Stimulated activated CD8-positive, alpha-beta memory T cell treated with anti-CD3 and anti-CD28 coated beads, Interleukin-2, amount 100 ng/mL, for 1 hour (primary cell): Measurements from ENCODE around the gene CYP2J2.
"Not testable (repeated sequence)": the region's sequence is repeated elsewhere in the genome, so short reads cannot be mapped to it uniquely, and the experiment has no call there.

Source experiments
- DNase-seq, 2 donors: peaks; one replicate each; pipeline ENCODE4 v3.0.0-alpha.2; 2020; ENCODE audit warnings: low read depth in 2 of 2

Gene CYP2J2

GRCh38 chr1:59926381-59927123, at the start of gene CYP2J2:
Gene CYP2J2 (minus strand): TSS chr1:59926773. CDS start chr1:59926746, 27 bp downstream.
- peak in 1 of 2 donors; percentile 7 for DNase-seq

GRCh38 chr1:59973719-59974118, 47.1 kb upstream of the CYP2J2 start:
- DNase-seq, result no peak

- no peak for DNase-seq
These were observed 45.8 kb upstream of the CYP2J2 start for GRCh38 chr1:59972216-59972927.

GRCh38 chr1:59971464-59971911, 44.9 kb upstream of the CYP2J2 start:
- DNase-seq, result no peak

GRCh38 chr1:59969542-59970175, 43.1 kb upstream of the CYP2J2 start:
- not testable (repeated sequence) for DNase-seq

- not testable (repeated sequence) for DNase-seq
These were observed 42.2 kb upstream of the CYP2J2 start for GRCh38 chr1:59968746-59969145.

GRCh38 chr1:59967780-59968179, 41.2 kb upstream of the CYP2J2 start:
- no peak for DNase-seq

GRCh38 chr1:59967141-59967697, 40.6 kb upstream of the CYP2J2 start:
- DNase-seq, result no peak

GRCh38 chr1:59952065-59952464, 25.5 kb upstream of the CYP2J2 start:
- DNase-seq, result no peak

GRCh38 chr1:59949648-59950047, 23.1 kb upstream of the CYP2J2 start:
- no peak for DNase-seq

- DNase-seq, result no peak
These were observed 22.4 kb upstream of the CYP2J2 start for GRCh38 chr1:59948990-59949389.

GRCh38 chr1:59947047-59947938, 20.7 kb upstream of the CYP2J2 start:
- no peak for DNase-seq

GRCh38 chr1:59945790-59946189, 19.2 kb upstream of the CYP2J2 start:
- no peak for DNase-seq

- no peak for DNase-seq
These were observed 12.8 kb upstream of the CYP2J2 start for GRCh38 chr1:59939393-59939792.

- DNase-seq, result no peak
These were observed 11.2 kb upstream of the CYP2J2 start for GRCh38 chr1:59937636-59938210.

GRCh38 chr1:59936358-59936821, 9.8 kb upstream of the CYP2J2 start:
- DNase-seq, result no peak

GRCh38 chr1:59928996-59929395, 2.4 kb upstream of the CYP2J2 start:
- no peak for DNase-seq

- DNase-seq, result no peak
These were observed 640 bp upstream of the CYP2J2 start for GRCh38 chr1:59927213-59927612.

- no peak for DNase-seq
These were observed 1.9 kb downstream of the CYP2J2 start for GRCh38 chr1:59924653-59925052.

- DNase-seq, result not testable (repeated sequence)
These were observed 5.2 kb downstream of the CYP2J2 start for GRCh38 chr1:59921258-59921899.
